Right forelimb (tissue), 1 donor: ENCODE results near the gene GFRA4.
A peak's percentile ranks its signal among the peaks of the same experiment; 100 is the strongest.

Experiments
- DNase-seq: peaks from one replicate; pipeline ENCODE4 v3.0.0-alpha.2; 2018

GFRA4 gene

GRCh38 chr20:3673221-3674070 is 10.2 kb upstream of the GFRA4 start:
- no peak for DNase-seq

DNA sequence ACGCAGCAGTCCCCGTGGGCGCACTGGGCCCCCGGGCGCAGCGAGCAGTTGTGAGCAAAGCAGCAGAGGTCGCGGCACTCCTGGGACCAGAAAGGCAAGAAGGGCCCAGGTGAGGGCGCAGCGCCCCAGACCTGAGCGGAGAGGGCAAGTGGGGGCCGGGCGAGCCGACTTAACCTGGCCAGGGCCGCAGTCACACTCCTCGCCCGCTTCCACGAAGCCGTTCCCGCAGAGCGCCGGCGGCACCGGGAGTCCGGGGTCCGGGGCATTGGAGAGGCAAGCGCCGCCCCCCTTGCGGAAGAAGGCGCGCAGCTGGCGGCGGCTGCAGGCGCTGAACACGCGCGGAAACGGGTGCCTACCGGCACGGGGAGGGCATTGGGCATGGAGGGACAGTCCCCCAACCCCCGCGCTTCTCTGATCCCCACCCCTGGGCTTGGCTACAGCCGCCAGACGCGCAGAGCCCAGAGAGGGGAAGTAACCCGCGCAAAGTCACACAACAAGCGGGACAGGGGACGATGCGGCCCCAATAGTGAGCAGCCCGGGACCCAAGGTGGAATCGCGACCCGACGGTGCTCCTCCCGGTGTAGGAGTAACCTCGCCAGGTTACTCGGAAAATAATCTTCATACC is 9.5 kb upstream of the GFRA4 start:
- no peak for DNase-seq

DNA sequence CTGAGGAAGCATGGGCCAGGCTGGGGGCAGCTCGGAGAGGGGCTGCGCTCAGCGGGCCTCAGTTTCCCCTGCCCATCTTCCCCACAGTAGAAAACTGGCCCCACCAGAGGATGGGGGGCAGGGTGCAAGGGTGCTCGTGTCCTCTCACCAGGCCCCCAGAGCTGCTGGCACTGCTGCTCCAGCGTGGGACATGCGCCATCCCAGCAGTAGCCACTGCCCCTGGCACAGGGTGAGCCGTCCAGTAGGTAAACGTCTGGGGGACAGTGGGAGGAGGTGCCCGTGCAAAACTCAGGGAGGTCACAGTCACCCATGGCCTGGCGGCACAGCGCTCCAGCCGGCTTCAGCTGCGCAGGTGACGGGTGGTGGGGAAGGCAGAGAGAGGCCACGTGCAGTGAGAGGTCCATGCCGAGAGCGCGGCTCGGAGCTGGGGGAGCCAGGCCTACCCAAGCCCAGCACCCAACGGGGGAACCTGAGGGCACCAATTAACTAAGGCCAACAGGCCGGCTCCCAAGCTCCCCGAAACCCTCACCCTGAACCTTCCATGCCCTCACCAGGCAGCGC is 8.9 kb upstream of the GFRA4 start:
- DNase-seq = no peak

DNA sequence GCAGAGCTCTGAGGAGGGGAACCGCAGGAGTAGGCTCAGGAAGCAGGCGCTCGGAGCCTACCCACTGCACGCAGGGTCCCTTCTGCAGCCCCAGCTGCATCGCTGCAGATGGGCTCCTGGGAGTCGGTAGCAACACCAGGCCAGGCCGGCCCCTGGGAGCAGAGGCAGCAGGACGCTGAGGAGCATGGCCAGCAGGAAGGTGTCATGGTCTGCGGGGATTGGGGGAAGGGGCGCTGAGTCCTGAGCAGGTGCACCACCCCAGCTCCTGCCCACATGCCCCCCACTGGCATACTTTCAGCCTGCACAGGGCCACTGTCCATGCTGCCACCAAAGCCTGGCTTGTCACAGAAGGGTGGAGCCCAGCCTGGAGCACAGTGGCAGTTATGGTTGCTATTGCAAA is 7.7 kb upstream of the GFRA4 start:
- DNase-seq = no peak

DNA sequence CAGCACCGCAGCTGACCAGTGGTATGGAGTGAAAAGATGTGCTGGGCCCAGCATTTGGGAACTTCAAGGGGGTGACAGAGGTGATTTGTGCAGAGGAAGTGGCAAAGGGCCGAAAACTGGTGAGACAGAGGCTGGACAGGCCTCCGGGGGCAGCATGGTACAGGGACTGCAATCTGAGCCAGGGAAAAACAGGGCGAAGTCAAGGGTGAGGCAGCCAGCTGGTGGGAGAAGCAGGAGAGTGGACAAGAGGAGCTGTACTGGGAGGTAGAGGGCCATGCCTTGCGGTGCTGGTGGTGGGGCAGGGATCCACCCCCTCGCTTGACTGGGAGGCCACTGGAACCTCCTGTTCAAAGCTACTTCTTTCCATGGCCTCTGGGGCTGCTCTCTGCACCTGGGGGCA is 7.3 kb upstream of the GFRA4 start:
- no peak for DNase-seq

DNA sequence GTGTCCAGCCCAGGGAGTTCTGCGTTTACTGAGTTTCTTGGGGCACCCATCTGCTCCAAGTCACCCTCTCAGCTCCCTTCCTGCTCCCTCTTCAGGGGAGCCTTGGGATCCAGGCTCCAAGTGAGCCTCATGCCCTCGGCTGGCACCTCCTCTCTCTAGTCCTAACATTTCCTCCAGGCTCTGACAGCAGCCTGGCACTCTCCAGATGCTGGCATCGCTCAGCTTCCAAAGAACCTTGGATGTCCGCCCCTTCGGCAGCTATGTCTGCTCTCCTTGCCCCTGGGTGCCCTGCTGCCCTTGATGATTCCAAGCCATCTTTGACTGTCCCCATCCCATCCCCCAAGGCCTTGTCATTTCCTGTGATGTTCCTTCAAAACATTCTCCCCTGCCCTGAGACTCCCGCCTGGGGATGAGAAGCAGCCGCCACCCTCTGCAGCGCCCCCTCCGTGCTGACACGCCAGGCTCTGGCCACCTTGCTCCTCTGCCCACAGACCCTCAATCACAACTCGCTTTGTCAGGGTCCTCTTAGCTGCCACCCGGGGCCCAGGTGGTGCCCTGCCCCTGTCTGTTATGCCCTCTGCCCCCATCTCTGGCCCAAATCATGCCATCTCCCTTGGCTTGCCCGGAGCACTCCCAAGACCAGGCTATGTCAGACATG is 6.6 kb upstream of the GFRA4 start:
- no peak for DNase-seq

- DNase-seq = no peak
Observed at GRCh38 chr20:3667434-3668037, 4.3 kb upstream of the GFRA4 start.

DNA sequence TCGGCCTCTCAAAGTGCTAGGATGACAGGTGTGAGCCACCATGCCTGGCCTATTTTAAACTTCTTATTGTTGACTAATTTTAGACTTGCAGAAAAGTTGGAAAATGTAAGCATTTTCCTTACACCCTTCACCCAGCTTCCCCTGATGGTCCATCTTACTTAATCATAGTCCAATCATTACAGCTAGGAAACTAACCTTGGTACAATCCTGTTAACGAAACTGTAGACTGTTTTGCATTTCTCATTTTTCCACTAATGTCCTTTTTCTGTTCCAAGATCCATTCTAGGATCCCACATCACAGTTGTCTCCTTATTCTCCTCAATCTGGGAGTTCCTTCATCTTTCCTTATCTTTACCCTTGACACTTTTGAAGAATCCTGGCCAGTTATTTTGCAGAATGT is 659 bp upstream of the GFRA4 start:
- DNase-seq = no peak

- peak; percentile 40 for DNase-seq
Observed at GRCh38 chr20:3661814-3662665, 1.2 kb downstream of the GFRA4 start.

DNA sequence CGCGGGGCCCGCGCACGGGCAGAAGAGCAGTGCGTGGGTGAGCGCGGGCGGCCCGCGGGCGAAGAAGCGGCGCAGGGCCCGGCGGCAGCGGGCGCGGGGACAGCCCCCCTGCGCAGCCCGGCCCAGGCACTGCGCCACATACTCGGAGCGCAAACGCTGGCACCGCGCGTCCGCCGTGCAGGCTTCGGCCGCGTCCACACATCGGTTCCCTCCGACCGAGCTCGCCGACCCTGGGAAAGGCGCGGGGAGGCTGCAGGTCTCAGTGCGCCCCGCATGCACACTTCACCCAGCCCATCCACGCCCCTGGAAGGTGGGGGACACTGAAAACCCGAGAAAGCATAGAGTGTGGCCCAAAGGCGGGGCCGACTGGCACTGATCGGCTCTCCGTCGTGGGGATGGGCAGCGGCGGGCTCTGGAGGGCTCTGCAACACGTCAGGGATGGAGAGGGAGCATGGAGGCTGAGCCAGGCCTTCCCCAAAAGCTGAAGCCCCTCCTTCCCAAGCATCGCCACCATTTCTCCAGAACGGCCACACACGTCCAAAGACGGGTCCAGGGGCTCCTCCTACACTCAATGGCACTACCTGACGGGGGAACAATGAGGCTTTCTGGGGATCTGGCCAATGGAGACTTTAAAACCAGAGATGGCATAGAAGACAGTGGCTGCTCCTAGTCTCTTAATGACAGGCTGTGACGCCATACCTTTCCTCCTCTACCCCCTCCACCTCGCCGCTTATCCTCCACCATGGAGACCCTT is 2.0 kb downstream of the GFRA4 start:
- no peak for DNase-seq

DNA sequence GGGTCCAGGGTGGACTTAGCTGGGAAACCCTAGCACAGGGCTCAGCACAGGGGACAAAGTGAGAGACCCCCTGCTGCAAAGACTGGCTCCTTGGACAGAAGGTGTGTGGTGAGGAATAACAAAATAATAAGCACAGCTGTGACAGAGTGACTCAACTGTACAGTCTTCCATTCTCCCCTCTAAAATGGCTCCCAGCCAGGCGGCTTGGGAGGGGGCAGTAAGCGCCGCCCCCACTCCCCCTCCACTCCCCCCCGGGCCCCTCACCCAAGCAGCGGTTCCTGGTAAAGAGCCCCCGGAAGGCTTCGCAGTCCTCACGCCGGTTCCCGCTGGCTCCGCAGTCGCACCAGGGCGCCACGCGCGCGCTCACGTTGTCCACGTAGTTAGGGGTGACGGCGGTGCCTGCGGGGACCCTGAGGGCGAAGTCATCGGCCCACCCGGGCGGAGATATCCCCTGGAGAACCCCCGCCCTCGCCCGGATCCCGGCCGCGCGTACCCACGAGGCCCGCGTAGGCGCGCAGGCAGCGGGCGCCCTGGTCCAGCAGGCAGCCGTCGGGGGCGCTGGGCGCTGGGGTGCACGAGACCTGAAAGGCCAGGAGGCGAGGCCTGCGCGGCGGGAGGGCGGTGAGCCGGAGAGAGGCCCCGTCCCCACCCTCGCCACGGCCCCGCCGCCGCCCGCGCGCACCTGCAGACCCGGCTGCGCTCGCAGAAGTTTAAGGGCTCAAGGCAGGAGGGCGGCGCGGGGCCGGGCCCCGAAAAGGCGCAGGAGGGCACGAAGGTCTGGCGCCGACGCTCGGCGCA is 2.7 kb downstream of the GFRA4 start:
- DNase-seq = peak; percentile 43

- no peak for DNase-seq
Observed at GRCh38 chr20:3659492-3660261, 3.5 kb downstream of the GFRA4 start.

- DNase-seq = no peak
Observed at GRCh38 chr20:3658716-3659491, 4.3 kb downstream of the GFRA4 start.

DNA sequence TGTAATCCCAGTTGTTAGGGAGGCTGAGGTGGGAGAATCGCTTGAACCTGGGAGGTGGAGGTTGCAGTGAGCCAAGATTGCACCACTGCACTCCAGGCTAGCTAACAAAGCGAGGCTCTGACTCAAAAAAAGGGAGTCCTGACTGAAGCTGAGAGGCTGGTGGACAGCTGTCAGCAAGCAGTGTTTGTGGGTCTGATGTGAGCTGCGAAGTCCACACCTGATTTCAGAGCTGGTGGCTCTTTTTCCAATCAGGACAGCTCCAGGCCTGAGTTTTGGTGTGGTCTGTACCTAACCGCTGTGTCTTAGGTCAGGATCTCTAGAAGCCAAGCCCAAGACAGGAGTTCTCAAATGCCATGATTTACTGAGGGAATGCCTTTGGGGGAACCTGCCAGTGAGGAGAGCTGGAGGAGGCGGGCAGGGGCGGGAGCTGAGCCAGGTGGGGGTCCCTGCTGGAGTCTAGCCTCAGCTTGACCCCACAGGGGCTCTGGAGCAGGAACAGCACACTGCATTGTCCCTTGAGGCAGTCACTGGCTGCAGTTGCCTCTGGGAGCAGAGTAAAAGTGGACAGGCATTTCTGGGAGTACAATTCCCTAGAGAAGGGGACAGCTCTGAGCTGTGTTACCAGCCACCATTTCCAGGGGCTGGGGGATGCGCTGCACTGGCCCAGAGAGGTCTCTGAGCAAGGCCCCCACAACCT is 5.0 kb downstream of the GFRA4 start:
- DNase-seq = no peak

- no peak for DNase-seq
Observed at GRCh38 chr20:3655131-3655405, 8.1 kb downstream of the GFRA4 start.

DNA sequence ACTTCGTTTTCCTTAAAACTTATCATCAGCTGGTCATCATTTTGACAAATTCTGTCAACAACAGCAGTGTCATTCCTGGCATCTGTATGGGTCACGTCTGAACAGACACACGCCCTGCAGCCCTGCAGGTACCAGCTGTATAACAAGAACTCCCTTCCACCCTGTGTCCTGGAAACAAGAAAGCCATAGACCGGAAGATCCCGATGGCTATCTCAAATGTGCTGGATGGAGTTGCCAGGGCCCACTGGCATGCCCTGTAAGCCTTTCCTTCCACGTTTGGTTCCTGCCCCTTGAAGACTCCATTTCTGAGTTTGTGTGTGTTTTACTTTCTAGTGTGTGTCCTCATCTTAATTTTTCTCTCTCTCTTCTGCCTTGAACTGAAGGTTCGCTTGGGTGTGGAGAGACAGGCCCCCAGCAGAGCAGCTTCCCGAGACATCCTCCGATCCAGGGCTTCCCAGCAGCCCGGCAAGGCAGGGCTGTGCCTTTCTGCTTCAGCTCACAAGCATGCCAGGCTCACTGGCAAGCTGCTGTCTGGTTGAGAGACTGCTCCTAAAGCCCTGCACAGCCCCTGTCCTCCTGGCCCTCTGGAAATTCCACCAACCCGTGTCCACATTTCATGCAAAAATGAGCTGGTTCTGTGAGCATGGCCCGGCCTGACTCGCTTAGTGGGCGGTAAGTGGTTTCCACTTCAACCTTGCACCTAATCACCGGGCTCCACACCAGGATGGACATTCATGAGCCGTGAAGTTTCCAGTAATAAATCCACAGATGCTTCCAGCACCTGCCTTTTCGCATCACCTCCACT is 8.7 kb downstream of the GFRA4 start:
- no peak for DNase-seq

DNA sequence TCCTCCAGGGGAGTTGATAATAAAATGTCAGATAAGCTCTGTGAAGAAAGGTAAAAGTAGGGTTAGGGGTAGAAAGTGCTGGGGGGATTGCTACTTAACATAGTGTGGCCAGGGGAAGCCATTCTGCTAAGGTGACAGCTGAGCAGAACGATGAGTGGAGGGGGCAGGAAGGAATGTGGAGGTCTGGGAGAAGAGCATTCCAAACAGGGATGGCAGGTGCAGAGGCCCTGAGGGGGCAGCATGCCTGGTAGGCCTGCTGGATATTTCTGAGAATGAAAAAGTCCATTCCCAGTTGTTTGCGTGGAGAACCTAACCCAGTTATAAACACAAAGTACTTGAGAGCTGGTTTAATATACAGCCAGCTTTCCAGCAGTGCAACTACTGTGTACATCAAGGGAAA is 9.3 kb downstream of the GFRA4 start:
- no peak for DNase-seq
